Activated naive CD4-positive, alpha-beta T cell treated with anti-CD3 and anti-CD28 coated beads, Interleukin-2, amount 10 ng/mL, durations not matched to agents 7 days and 5 days (primary cell): Measurements from ENCODE around the gene IGSF9B.
A peak's percentile ranks its signal among the peaks of the same experiment; 100 is the strongest.

Source experiments
- CTCF ChIA-PET: fragments of 350-600 bp; sonication (Branson Sonifier 250); formaldehyde crosslinking; loops from one replicate; lab custom pipeline; 2021; ENCODE audit warnings: antibody characterized with exemption; lab: Charles Lee
- DNase-seq: peaks from one replicate; pipeline ENCODE4 v3.0.0-alpha.2; 2020
- H3K27ac Mint-ChIP-seq: one replicate; pipeline ENCODE4 v1.8.0; 2021; ENCODE audit warnings: mild to moderate bottlenecking, moderate library complexity, mixed read lengths
- H3K27me3 Mint-ChIP-seq: one replicate; pipeline ENCODE4 v1.8.0; 2021; ENCODE audit warnings: mild to moderate bottlenecking, mixed read lengths
- H3K36me3 Mint-ChIP-seq: one replicate; pipeline ENCODE4 v1.8.0; 2021; ENCODE audit warnings: mixed read lengths
- H3K4me1 Mint-ChIP-seq: one replicate; pipeline ENCODE4 v1.8.0; 2021; ENCODE audit warnings: mixed read lengths
- H3K4me3 Mint-ChIP-seq: one replicate; pipeline ENCODE4 v1.8.0; 2021; ENCODE audit warnings: mild to moderate bottlenecking, moderate library complexity, mixed read lengths
- H3K9me3 Mint-ChIP-seq: one replicate; pipeline ENCODE4 v1.8.0; 2021; ENCODE audit warnings: mixed read lengths

IGSF9B gene

GRCh38 chr11:133975488-133975849, 18.7 kb upstream of the IGSF9B start:
- no peak overlapping the region for H3K27ac Mint-ChIP-seq
- H3K4me3 Mint-ChIP-seq, result no peak overlapping the region
- peaks cover 8% of the 10 kb centered on the region for H3K4me1 Mint-ChIP-seq
- no peaks in the 10 kb centered on the region for H3K9me3 Mint-ChIP-seq
- no peak for DNase-seq
- no peaks in the 10 kb centered on the region for H3K36me3 Mint-ChIP-seq
- CTCF ChIA-PET, result interaction anchor here (0.6 to 1.1 kb wide), 2 partner anchors 47 to 68 kb away, joined by 3 read pairs; no protein-coding TSS in a partner anchor
- H3K27me3 Mint-ChIP-seq, result peaks cover 81% of the 10 kb centered on the region

- Mint-ChIP-seq H3K4me1 (peaks cover 8% of the 10 kb centered on the region), H3K4me3 (no peak overlapping the region), H3K27me3 (peaks cover 85% of the 10 kb centered on the region), H3K9me3 (no peaks in the 10 kb centered on the region), H3K27ac (no peak overlapping the region), H3K36me3 (no peaks in the 10 kb centered on the region)
- CTCF ChIA-PET, result interaction anchor here (1.1 kb wide), 1 partner anchor 69 kb away, joined by 3 read pairs; no protein-coding TSS in a partner anchor
- no peak for DNase-seq
Observed at GRCh38 chr11:133974836-133975487, 18.2 kb upstream of the IGSF9B start.

- H3K27ac Mint-ChIP-seq, result no peak overlapping the region
- H3K27me3 Mint-ChIP-seq, result peaks cover 94% of the 10 kb centered on the region
- H3K9me3 Mint-ChIP-seq, result no peaks in the 10 kb centered on the region
- CTCF ChIA-PET, result no interaction called here
- H3K36me3 Mint-ChIP-seq, result peaks cover 1% of the 10 kb centered on the region
- no peak for DNase-seq
- peaks cover 16% of the 10 kb centered on the region for H3K4me1 Mint-ChIP-seq
- H3K4me3 Mint-ChIP-seq, result no peak overlapping the region
Observed at GRCh38 chr11:133971881-133972280, 15.1 kb upstream of the IGSF9B start.

- Mint-ChIP-seq H3K4me3 (no peak overlapping the region), H3K27me3 (peaks cover 94% of the 10 kb centered on the region), H3K27ac (no peak overlapping the region), H3K36me3 (peaks cover 1% of the 10 kb centered on the region), H3K9me3 (no peaks in the 10 kb centered on the region), H3K4me1 (peaks cover 12% of the 10 kb centered on the region)
- DNase-seq, result no peak
- CTCF ChIA-PET, result interaction anchor here (1.0 to 1.2 kb wide), 3 partner anchors 46 to 81 kb away, joined by 3 read pairs; no protein-coding TSS in a partner anchor
Observed at GRCh38 chr11:133969112-133969511, 12.3 kb upstream of the IGSF9B start.

GRCh38 chr11:133968300-133968699, 11.5 kb upstream of the IGSF9B start:
- Mint-ChIP-seq H3K4me1 (peaks cover 12% of the 10 kb centered on the region), H3K36me3 (peaks cover 1% of the 10 kb centered on the region), H3K4me3 (no peak overlapping the region), H3K9me3 (no peaks in the 10 kb centered on the region), H3K27ac (no peak overlapping the region), H3K27me3 (peaks cover 94% of the 10 kb centered on the region)
- peak; percentile 35 for DNase-seq
- CTCF ChIA-PET, result interaction anchor here (1.0 to 1.3 kb wide), 2 partner anchors 21 to 76 kb away, joined by 3 to 4 read pairs; no protein-coding TSS in a partner anchor

- Mint-ChIP-seq H3K27me3 (peaks cover 92% of the 10 kb centered on the region), H3K36me3 (peaks cover 1% of the 10 kb centered on the region), H3K27ac (peak overlapping the region; percentile 33), H3K9me3 (no peaks in the 10 kb centered on the region), H3K4me1 (peaks cover 12% of the 10 kb centered on the region), H3K4me3 (peak overlapping the region; percentile 79)
- DNase-seq, result peak; percentile 22
- CTCF ChIA-PET, result interaction anchor here (1.0 to 1.4 kb wide), 3 partner anchors 20 to 84 kb away, joined by 3 to 4 read pairs (median 4); no protein-coding TSS in a partner anchor
Observed at GRCh38 chr11:133967599-133968238, 11.0 kb upstream of the IGSF9B start.

- Mint-ChIP-seq H3K4me3 (peak overlapping the region; percentile 79), H3K27me3 (peaks cover 91% of the 10 kb centered on the region), H3K36me3 (peaks cover 1% of the 10 kb centered on the region), H3K9me3 (no peaks in the 10 kb centered on the region), H3K27ac (peak overlapping the region; percentile 33), H3K4me1 (peaks cover 12% of the 10 kb centered on the region)
- CTCF ChIA-PET, result interaction anchor here (1.2 to 2.5 kb wide), 4 partner anchors 20 to 131 kb away, joined by 3 to 9 read pairs (median 4); no protein-coding TSS in a partner anchor
- peak; percentile 85 for DNase-seq
Observed at GRCh38 chr11:133966921-133967598, 10.3 kb upstream of the IGSF9B start.

- Mint-ChIP-seq H3K27ac (no peak overlapping the region), H3K36me3 (peaks cover 1% of the 10 kb centered on the region), H3K4me3 (no peak overlapping the region), H3K9me3 (no peaks in the 10 kb centered on the region), H3K4me1 (peaks cover 12% of the 10 kb centered on the region), H3K27me3 (peaks cover 91% of the 10 kb centered on the region)
- DNase-seq, result no peak
- CTCF ChIA-PET, result interaction anchor here (0.7 to 2.5 kb wide), 5 partner anchors 38 to 132 kb away, joined by 3 to 9 read pairs (median 3); no protein-coding TSS in a partner anchor
Observed at GRCh38 chr11:133966172-133966651, 9.4 kb upstream of the IGSF9B start.

- Mint-ChIP-seq H3K4me1 (peaks cover 12% of the 10 kb centered on the region), H3K36me3 (peaks cover 1% of the 10 kb centered on the region), H3K9me3 (no peaks in the 10 kb centered on the region), H3K4me3 (no peak overlapping the region), H3K27me3 (peaks cover 90% of the 10 kb centered on the region), H3K27ac (no peak overlapping the region)
- no peak for DNase-seq
- CTCF ChIA-PET, result interaction anchor here (1.1 to 2.5 kb wide), 2 partner anchors 10 to 37 kb away, joined by 3 to 9 read pairs; no protein-coding TSS in a partner anchor
Observed at GRCh38 chr11:133965031-133965601, 8.3 kb upstream of the IGSF9B start.

GRCh38 chr11:133964356-133964755, 7.6 kb upstream of the IGSF9B start:
- H3K4me1 Mint-ChIP-seq, result peaks cover 12% of the 10 kb centered on the region
- CTCF ChIA-PET, result interaction anchor here (0.8 to 2.5 kb wide), 2 partner anchors 9 to 36 kb away, joined by 3 to 9 read pairs; no protein-coding TSS in a partner anchor
- peaks cover 90% of the 10 kb centered on the region for H3K27me3 Mint-ChIP-seq
- no peak overlapping the region for H3K4me3 Mint-ChIP-seq
- peaks cover 1% of the 10 kb centered on the region for H3K36me3 Mint-ChIP-seq
- no peak overlapping the region for H3K27ac Mint-ChIP-seq
- no peak for DNase-seq
- no peaks in the 10 kb centered on the region for H3K9me3 Mint-ChIP-seq

GRCh38 chr11:133961890-133962289, 5.1 kb upstream of the IGSF9B start:
- Mint-ChIP-seq H3K4me1 (peaks cover 15% of the 10 kb centered on the region), H3K27me3 (peaks cover 93% of the 10 kb centered on the region), H3K36me3 (no peaks in the 10 kb centered on the region), H3K27ac (no peak overlapping the region), H3K4me3 (no peak overlapping the region), H3K9me3 (no peaks in the 10 kb centered on the region)
- CTCF ChIA-PET, result interaction anchor here (1.2 to 2.3 kb wide), 2 partner anchors 19 to 35 kb away, joined by 3 to 8 read pairs; no protein-coding TSS in a partner anchor
- DNase-seq, result no peak

- peaks cover 58% of the 10 kb centered on the region for H3K27me3 Mint-ChIP-seq
- H3K4me1 Mint-ChIP-seq, result peaks cover 41% of the 10 kb centered on the region
- peaks cover 23% of the 10 kb centered on the region for H3K36me3 Mint-ChIP-seq
- H3K27ac Mint-ChIP-seq, result peak overlapping the region; percentile 88
- no peak for DNase-seq
- peak overlapping the region; percentile 86 for H3K4me3 Mint-ChIP-seq
- H3K9me3 Mint-ChIP-seq, result no peaks in the 10 kb centered on the region
- CTCF ChIA-PET, result interaction anchor here (3.1 kb wide), 2 partner anchors 9 to 30 kb away, joined by 17 to 19 read pairs; no protein-coding TSS in a partner anchor
Observed at GRCh38 chr11:133957900-133958299, 1.1 kb upstream of the IGSF9B start.

- H3K4me1 Mint-ChIP-seq, result peaks cover 61% of the 10 kb centered on the region
- peak; percentile 40 for DNase-seq
- H3K27ac Mint-ChIP-seq, result no peak overlapping the region
- H3K36me3 Mint-ChIP-seq, result peaks cover 26% of the 10 kb centered on the region
- CTCF ChIA-PET, result interaction anchor here (0.8 to 2.4 kb wide), 7 partner anchors 9 to 52 kb away, joined by 3 to 15 read pairs (median 4); no protein-coding TSS in a partner anchor
- H3K9me3 Mint-ChIP-seq, result no peaks in the 10 kb centered on the region
- H3K27me3 Mint-ChIP-seq, result peaks cover 43% of the 10 kb centered on the region
- peak overlapping the region; percentile 52 for H3K4me3 Mint-ChIP-seq
Observed at GRCh38 chr11:133955945-133956421, 785 bp downstream of the IGSF9B start.
